Measurements from ENCODE around the gene ZNF385A. TPM values are rescaled to one million over a fixed set of nuclear protein-coding genes. Genes with fewer than 3 reads are reported as not detected.

Gene ZNF385A
- total RNA-seq, 4 donors from 2014 or later: 8.8 to 53.9 (median 21.1) TPM

- no peak for TF ChIP-seq CTCF (IDR thresholded peaks at IDR 0.05; ENCODE audit: low read depth)
Measured at GRCh38 chr12:54357506-54358190, 26.9 kb downstream of the ZNF385A start.

GRCh38 chr12:54356951-54357356 is 27.6 kb downstream of the ZNF385A start:
- no peak for TF ChIP-seq CTCF (IDR thresholded peaks at IDR 0.05; ENCODE audit: low read depth)

- TF ChIP-seq CTCF (IDR thresholded peaks at IDR 0.05; ENCODE audit: low read depth): no peak
Measured at GRCh38 chr12:54356228-54356627, 28.3 kb downstream of the ZNF385A start.

- no peak for TF ChIP-seq CTCF (IDR thresholded peaks at IDR 0.05; ENCODE audit: low read depth)
Measured at GRCh38 chr12:54355104-54355815, 29.3 kb downstream of the ZNF385A start.

GRCh38 chr12:54352891-54353874 is 31.4 kb downstream of the ZNF385A start:
- TF ChIP-seq CTCF (IDR thresholded peaks at IDR 0.05; ENCODE audit: low read depth): no peak

GRCh38 chr12:54352022-54352531 is 32.5 kb downstream of the ZNF385A start:
- no peak for TF ChIP-seq CTCF (IDR thresholded peaks at IDR 0.05; ENCODE audit: low read depth)

Measured in subcutaneous adipose tissue (tissue), 4 donors.